A673 (cell line): ENCODE data around the gene OR8H3. TPM values are rescaled to one million over a fixed set of nuclear protein-coding genes. Genes with fewer than 3 reads are reported as not detected.

Experiments
- BruUV-seq: library from RNA; stranded (reverse); fragments of 400-500 nt; replicated peaks from 2 replicates; lab custom pipeline; 2021; lab: Mats Ljungman, UMichigan
- CTCF ChIA-PET: fragments of 300-600 bp; sonication (Branson Sonifier 250); formaldehyde crosslinking; loops from one replicate; lab custom pipeline; 2022; ENCODE audit warnings: antibody characterized with exemption; lab: Charles Lee
- POLR2A ChIA-PET: fragments of 300-600 bp; sonication (Branson Sonifier 250); formaldehyde crosslinking; loops from one replicate; lab custom pipeline; 2022; ENCODE audit warnings: antibody characterized with exemption; ENCODE audit not compliant: low non-redundant PET; lab: Charles Lee
- DNase-seq: peaks from one replicate; pipeline ENCODE4 v3.0.0-alpha.2; 2015; ENCODE audit warnings: low spot score
- H3K27ac ChIP-seq: fragments of 200-600 bp; sonication (generic); 2 replicates; pipeline ENCODE4 v1.5.1; 2016; ENCODE audit warnings: mixed run types, low read depth, mild to moderate bottlenecking, mixed read lengths, antibody characterized with exemption, low read length; ENCODE audit not compliant: poor library complexity, severe bottlenecking
- H3K27me3 ChIP-seq: fragments of 200-600 bp; sonication (generic); replicated peaks from 2 replicates; pipeline ENCODE4 v1.6.1; 2017; ENCODE audit warnings: mixed run types, low read depth, mild to moderate bottlenecking, mixed read lengths, antibody characterized with exemption, low read length; ENCODE audit not compliant: insufficient read depth, poor library complexity
- H3K36me3 ChIP-seq: fragments of 200-600 bp; sonication (generic); 2 replicates; pipeline ENCODE4 v1.6.1; 2016; ENCODE audit warnings: mixed run types, mild to moderate bottlenecking, mixed read lengths, antibody characterized with exemption, low read length; ENCODE audit not compliant: insufficient read depth, poor library complexity, severe bottlenecking
- H3K4me1 ChIP-seq: fragments of 200-600 bp; sonication (generic); 2 replicates; pipeline ENCODE4 v1.6.1; 2017; ENCODE audit warnings: mixed run types, mild to moderate bottlenecking, mixed read lengths, antibody characterized with exemption, low read length; ENCODE audit not compliant: insufficient read depth, poor library complexity, severe bottlenecking
- H3K4me3 ChIP-seq: fragments of 200-600 bp; sonication (generic); 2 replicates; pipeline ENCODE4 v1.5.1; 2016; ENCODE audit warnings: low read depth, mixed run types, mild to moderate bottlenecking, mixed read lengths, low read length; ENCODE audit not compliant: poor library complexity, severe bottlenecking
- H3K9me3 ChIP-seq: fragments of 200-600 bp; sonication (generic); 2 replicates; pipeline ENCODE4 v1.6.1; 2016; ENCODE audit warnings: mixed run types, low read depth, mild to moderate bottlenecking, mixed read lengths, antibody characterized with exemption, low read length; ENCODE audit not compliant: poor library complexity, severe bottlenecking
- CTCF ChIP-seq: fragments of 300-800, 200-600 bp; sonication (generic); conservative IDR thresholded peaks from 2 replicates; pipeline ENCODE4 v1.5.1; 2017; ENCODE audit warnings: low read depth, mild to moderate bottlenecking, antibody characterized with exemption, low read length, moderate library complexity, mixed read lengths
- EZH2 ChIP-seq: fragments of 200-600 bp; sonication (generic); IDR thresholded peaks from 2 replicates; pipeline ENCODE4 v1.6.1; 2017; ENCODE audit warnings: borderline replicate concordance, low read depth, mild to moderate bottlenecking, mixed read lengths, antibody characterized with exemption, low read length; ENCODE audit not compliant: poor library complexity, severe bottlenecking
- intact Hi-C: fragments of 100-400 bp; cut with micrococcal nuclease; formaldehyde crosslinking; loops from one replicate; pipeline ENCODE4 v1.10.0; 2022; ENCODE audit not compliant: unreplicated experiment
- total RNA-seq: library from RNA; stranded (reverse); gene quantifications from 2 replicates; pipeline ENCODE4 v1.2.3, GENCODE V29; 2021

The OR8H3 gene
- total RNA-seq, 1 experiment from 2014 or later = not detected

- H3K4me3 ChIP-seq = no peak overlapping the region
- TF ChIP-seq CTCF (no peak), EZH2 (no peak)
- no peaks in the 10 kb centered on the region for H3K27me3 ChIP-seq
- no peaks in the 10 kb centered on the region for H3K36me3 ChIP-seq
- no peak overlapping the region for H3K27ac ChIP-seq
- CTCF ChIA-PET = no interaction called here
- H3K4me1 ChIP-seq = no peaks in the 10 kb centered on the region
- POLR2A ChIA-PET = no interaction called here
- BruUV-seq = no TSS peak
- intact Hi-C loops = no loop called here
- DNase-seq = no peak
- H3K9me3 ChIP-seq = peaks cover 35% of the 10 kb centered on the region
Observed at GRCh38 chr11:56172256-56172830, 50.2 kb downstream of the OR8H3 start.

Other genes with a start within 250 kb of the OR8H3 start
- gene TRIM51, start 239.1 kb upstream of the OR8H3 start, total RNA-seq = not detected in 2 replicates
- gene OR5W2, start 207.8 kb upstream of the OR8H3 start, total RNA-seq = not detected in 2 replicates
- gene OR5I1, start 186.0 kb upstream of the OR8H3 start, total RNA-seq = not detected in 2 replicates
- gene OR10AG1, start 152.4 kb upstream of the OR8H3 start, total RNA-seq = not detected in 2 replicates
- gene OR5F1, start 127.7 kb upstream of the OR8H3 start, total RNA-seq = not detected in 2 replicates
- gene OR5AS1, start 94.7 kb upstream of the OR8H3 start, total RNA-seq = not detected in 2 replicates
- not detected in 2 replicates for gene OR8I2, start 29.1 kb upstream of the OR8H3 start, total RNA-seq
- gene OR8H2, start 18.7 kb upstream of the OR8H3 start, total RNA-seq = not detected in 2 replicates
- not detected in 2 replicates for gene OR8J3, start 17.8 kb downstream of the OR8H3 start, total RNA-seq
- not detected in 2 replicates for gene OR8K5, start 37.9 kb downstream of the OR8H3 start, total RNA-seq
- gene OR5J2, start 54.2 kb downstream of the OR8H3 start, total RNA-seq = not detected in 2 replicates
- gene OR5T2, start 111.9 kb downstream of the OR8H3 start, total RNA-seq = not detected in 2 replicates
- gene OR5T3, start 129.9 kb downstream of the OR8H3 start, total RNA-seq = not detected in 2 replicates
- gene OR5T1, start 151.8 kb downstream of the OR8H3 start, total RNA-seq = not detected in 2 replicates
- gene OR8H1, start 169.9 kb downstream of the OR8H3 start, total RNA-seq = not detected in 2 replicates
- gene OR8K3, start 192.8 kb downstream of the OR8H3 start, total RNA-seq = not detected in 2 replicates
- not detected in 2 replicates for gene OR8K1, start 223.7 kb downstream of the OR8H3 start, total RNA-seq
- not detected in 2 replicates for gene OR8J1, start 231.9 kb downstream of the OR8H3 start, total RNA-seq